HCT116 (cell line): ENCODE data around the gene PSMB7. TPM values are rescaled to one million over a fixed set of nuclear protein-coding genes. Genes with fewer than 3 reads are reported as not detected.

Experiments used
- ATAC-seq: fragments of 200-7000 bp; cut with Tn5 transposase; 2 replicates; pipeline ENCODE4 v1.9.1; 2020; ENCODE audit warnings: mild to moderate bottlenecking, moderate library complexity
- BruUV-seq: library from RNA; stranded (reverse); fragments of 400-500 nt; replicated peaks from 2 replicates; lab custom pipeline; 2021; lab: Mats Ljungman, UMichigan
- CTCF ChIA-PET: fragments of 300-600 bp; sonication (Branson Sonifier 250); formaldehyde crosslinking; loops from one replicate; lab custom pipeline; 2021; ENCODE audit warnings: antibody characterized with exemption; lab: Charles Lee
- POLR2A ChIA-PET: fragments of 300-600, 350-600 bp; sonication (Branson Sonifier 250); formaldehyde crosslinking; loops from one replicate; lab custom pipeline; 2021; ENCODE audit warnings: antibody characterized with exemption; lab: Charles Lee
- RAD21 ChIA-PET, 2 experiments: fragments of 300-600 bp; sonication (Branson Sonifier 250); formaldehyde crosslinking; loops; one replicate each; lab custom pipeline; 2023; ENCODE audit warnings: low total read pairs in 2 of 2; ENCODE audit not compliant: uncharacterized antibody in 2 of 2, unreplicated experiment in 2 of 2, low non-redundant PET in 1 of 2; lab: Charles Lee
- DNase-seq: peaks from one replicate; pipeline ENCODE4 v3.0.0-alpha.2; 2010; ENCODE audit warnings: low read depth, low spot score
- H2AFZ ChIP-seq: fragments of 200-600 bp; shearing (Covaris generic), sonication (generic); 2 replicates; pipeline ENCODE4 v1.6.1; 2017; ENCODE audit warnings: low read depth, mixed run types, mixed read lengths, antibody characterized with exemption, low read length; ENCODE audit not compliant: poor library complexity, severe bottlenecking
- H3K27ac ChIP-seq: 2 replicates; pipeline ENCODE4 v1.5.1; 2012; ENCODE audit warnings: low read depth, low read length
- H3K27me3 ChIP-seq: fragments of 200-600 bp; sonication (generic); 2 replicates; pipeline ENCODE4 v1.6.1; 2016; ENCODE audit warnings: mixed run types, low read length, mixed read lengths; ENCODE audit not compliant: insufficient read depth
- H3K36me3 ChIP-seq, 2 experiments: fragments of 200-500 bp in 1 of 2; fragments of 200-600 bp in 1 of 2; sonication (Bioruptor generic) in 1 of 2; sonication (generic) in 1 of 2; 2 replicates each; pipeline versions ENCODE4 v1.5.1 to v1.6.1; 2014 to 2016; ENCODE audit warnings: low read length in 2 of 2, inconsistent platforms in 1 of 2, mixed read lengths in 1 of 2, mixed run types in 1 of 2; ENCODE audit not compliant: insufficient read depth in 2 of 2, control insufficient read depth in 1 of 2
- H3K4me1 ChIP-seq, 2 experiments: fragments of 200-600 bp in 1 of 2; sonication (generic) in 1 of 2; 2 replicates each; pipeline versions ENCODE4 v1.5.1 to v1.6.1; 2012 to 2017; ENCODE audit warnings: low read length in 2 of 2, inconsistent platforms in 1 of 2, mild to moderate bottlenecking in 1 of 2, mixed read lengths in 1 of 2, mixed run types in 1 of 2, moderate library complexity in 1 of 2; ENCODE audit not compliant: insufficient read depth in 2 of 2, control insufficient read depth in 1 of 2
- H3K4me2 ChIP-seq: fragments of 200-600 bp; sonication (generic); 2 replicates; pipeline ENCODE4 v1.6.1; 2017; ENCODE audit warnings: mixed run types, low read length, mixed read lengths
- H3K4me3 ChIP-seq, 2 experiments: fragments of 200-600 bp in 1 of 2; sonication (generic) in 1 of 2; replicated peaks in 1 of 2; 2 replicates each; pipeline ENCODE4 v1.5.1; 2011 to 2016; ENCODE audit warnings: low read length in 2 of 2, control low read depth in 1 of 2, low read depth in 1 of 2, mild to moderate bottlenecking in 1 of 2, mixed read lengths in 1 of 2, mixed run types in 1 of 2
- H3K79me2 ChIP-seq: fragments of 200-600 bp; sonication (generic); 2 replicates; pipeline ENCODE4 v1.6.1; 2017; ENCODE audit warnings: mild to moderate bottlenecking, mixed run types, low read length, moderate library complexity, mixed read lengths; ENCODE audit not compliant: insufficient read depth
- H3K9ac ChIP-seq: fragments of 200-600 bp; sonication (generic); 2 replicates; pipeline ENCODE4 v1.6.1; 2016; ENCODE audit warnings: low read length, mixed read lengths
- H3K9me2 ChIP-seq: fragments of 200-600 bp; sonication (generic), shearing (Covaris generic); 2 replicates; pipeline ENCODE4 v1.6.1; 2017; ENCODE audit warnings: mixed run types, mild to moderate bottlenecking, moderate library complexity; ENCODE audit not compliant: insufficient read depth
- H3K9me3 ChIP-seq, 2 experiments: fragments of 200-500 bp in 1 of 2; fragments of 200-600 bp in 1 of 2; sonication (Bioruptor generic) in 1 of 2; sonication (generic) in 1 of 2; 2 replicates each; pipeline ENCODE4 v1.6.1; 2014 to 2017; ENCODE audit warnings: low read length in 2 of 2, mixed read lengths in 2 of 2, inconsistent platforms in 1 of 2, low read depth in 1 of 2, mild to moderate bottlenecking in 1 of 2, mixed run types in 1 of 2, moderate library complexity in 1 of 2; ENCODE audit not compliant: control insufficient read depth in 1 of 2, insufficient read depth in 1 of 2
- H4K20me1 ChIP-seq: fragments of 200-600 bp; sonication (generic), shearing (Covaris generic); 2 replicates; pipeline ENCODE4 v1.6.1; 2017; ENCODE audit warnings: mixed run types, mild to moderate bottlenecking, moderate library complexity; ENCODE audit not compliant: insufficient read depth
- CEBPB ChIP-seq: IDR thresholded peaks from 2 replicates; pipeline ENCODE4 v1.6.1; 2012; ENCODE audit warnings: low read depth
- EZH2 ChIP-seq: fragments of 200-600 bp; sonication (generic); IDR thresholded peaks from 2 replicates; pipeline ENCODE4 v1.6.1; 2017; ENCODE audit warnings: antibody characterized with exemption, mixed run types
- JUND ChIP-seq: IDR thresholded peaks from 2 replicates; pipeline ENCODE4 v1.6.1; 2012
- SIN3A ChIP-seq: IDR thresholded peaks from 2 replicates; pipeline ENCODE4 v1.6.1; 2012; ENCODE audit warnings: low read depth
- SRF ChIP-seq: IDR thresholded peaks from 2 replicates; pipeline ENCODE4 v1.6.1; 2012; ENCODE audit warnings: low read depth
- TCF7L2 ChIP-seq: IDR thresholded peaks from 2 replicates; pipeline ENCODE4 v1.7.0; 2011; ENCODE audit warnings: borderline replicate concordance, inconsistent platforms; ENCODE audit not compliant: insufficient read depth, insufficient read length; ENCODE audit errors: extremely low read depth
- YY1 ChIP-seq: IDR thresholded peaks from 2 replicates; pipeline ENCODE4 v1.6.1; 2011; ENCODE audit warnings: low read length, low read depth, moderate library complexity, mild to moderate bottlenecking; ENCODE audit not compliant: insufficient replicate concordance; ENCODE audit errors: extremely low read depth
- ZFX ChIP-seq: fragments of 450-650 bp; IDR thresholded peaks from 2 replicates; pipeline ENCODE4 v1.6.1; 2017
- intact Hi-C: fragments of 100-400 bp; cut with micrococcal nuclease; formaldehyde crosslinking; loops from 2 replicates; pipeline ENCODE4 v1.10.0; 2022
- total RNA-seq: library from RNA; stranded (reverse); gene quantifications from one replicate; pipeline ENCODE4 v1.2.1, GENCODE V29; 2021; ENCODE audit not compliant: unreplicated experiment

PSMB7 gene
- total RNA-seq, 1 experiment from 2014 or later: 222 TPM

- no peak for TF ChIP-seq YY1
- TF ChIP-seq SRF: no peak
- TF ChIP-seq ZFX: no peak
- TF ChIP-seq SIN3A: no peak
- no peak for TF ChIP-seq EZH2
- TF ChIP-seq, all 23 proteins: peak for 0
These were observed 60.8 kb downstream of the PSMB7 start (continued) for GRCh38 chr9:124354346-124355038.

DNA sequence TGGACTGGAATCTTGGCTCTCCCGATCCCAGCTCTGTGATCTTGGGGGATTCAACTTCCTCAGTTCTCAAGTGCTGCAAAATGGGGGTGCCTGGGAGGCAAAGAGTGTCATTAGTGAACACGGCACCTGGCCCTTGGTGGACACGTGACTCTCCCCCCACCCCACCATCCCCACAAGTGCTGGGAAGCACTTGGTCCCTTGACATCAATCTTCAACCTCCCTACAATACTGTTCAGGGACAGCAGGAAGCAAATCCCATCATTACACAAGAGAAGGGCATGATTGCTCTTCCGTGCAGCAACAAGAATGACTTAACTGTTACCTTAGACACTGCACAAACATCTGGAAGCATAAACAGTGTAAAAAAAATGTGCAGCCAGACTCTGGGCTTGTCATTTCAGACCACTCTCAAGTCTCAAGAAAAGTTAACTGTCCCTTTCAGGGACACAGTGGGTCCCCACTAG is 61.4 kb downstream of the PSMB7 start:
- H3K36me3 ChIP-seq: peaks cover 21 to 39% of the 10 kb centered on the region in 2 experiments
- no peak for ATAC-seq
- H3K4me1 ChIP-seq: no peaks in the 10 kb centered on the region
- RAD21 ChIA-PET: no interaction called here
- CTCF ChIA-PET: no interaction called here
- H3K4me2 ChIP-seq: no peak overlapping the region
- no peak overlapping the region for H2AFZ ChIP-seq
- H3K9ac ChIP-seq: no peak overlapping the region
- H3K27me3 ChIP-seq: no peaks in the 10 kb centered on the region
- H3K9me2 ChIP-seq: no peaks in the 10 kb centered on the region
- DNase-seq: no peak
- H3K9me3 ChIP-seq: no peaks in the 10 kb centered on the region
- BruUV-seq: no TSS peak
- no peak overlapping the region for H3K4me3 ChIP-seq
- H4K20me1 ChIP-seq: peaks cover 11% of the 10 kb centered on the region; the same call in 1 of the 2 replicates
- peaks cover 47% of the 10 kb centered on the region for H3K79me2 ChIP-seq
- TF ChIP-seq CEBPB: no peak
- POLR2A ChIA-PET: no interaction called here
- intact Hi-C loops: no loop called here
- H3K27ac ChIP-seq: no peak overlapping the region

DNA sequence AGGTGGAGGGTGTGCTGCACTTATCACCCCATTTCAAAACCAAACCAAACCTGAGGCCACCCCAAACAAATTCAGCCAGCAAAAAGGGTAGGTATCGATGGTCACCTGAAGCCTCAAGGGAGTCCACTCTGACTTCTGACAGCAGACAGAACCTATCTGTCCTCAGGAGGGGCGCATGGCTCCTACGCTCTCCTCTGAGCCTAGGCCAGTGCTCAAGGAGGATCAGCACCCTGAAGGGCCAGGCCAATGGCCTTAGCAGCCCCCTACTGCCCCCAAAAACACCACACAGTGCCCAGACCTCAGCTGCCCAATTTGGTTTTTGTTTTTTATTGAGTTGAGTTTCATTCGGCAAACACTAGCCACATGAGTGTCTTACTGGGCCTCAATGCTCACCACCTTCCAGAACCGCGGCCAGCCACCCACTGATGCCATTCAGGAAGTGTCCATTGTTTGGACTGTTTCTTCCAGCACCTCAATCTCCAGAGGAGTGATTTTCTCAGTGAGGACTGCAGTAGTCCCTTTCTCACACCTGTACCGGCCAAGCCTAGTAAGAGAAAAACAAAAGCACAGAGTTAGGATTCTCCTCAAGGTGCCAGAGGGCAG is 62.0 kb downstream of the PSMB7 start:
- Histone ChIP-seq H3K4me2 (no peak overlapping the region), H3K79me2 (peaks cover 41% of the 10 kb centered on the region), H3K36me3 (peaks cover 27 to 45% of the 10 kb centered on the region in 2 experiments), H3K27me3 (no peaks in the 10 kb centered on the region), H3K4me3 (no peak overlapping the region), H2AFZ (no peak overlapping the region), H4K20me1 (peaks cover 11% of the 10 kb centered on the region; the same call in 1 of the 2 replicates)
- DNase-seq (no peak), ATAC-seq (no peak)
- POLR2A ChIA-PET: no interaction called here
- RAD21 ChIA-PET: no interaction called here
- intact Hi-C loops: no loop called here
- CTCF ChIA-PET: no interaction called here
- 0 out of 2 replicates have a peak, but pooled peaks have one; percentile 3 for TF ChIP-seq JUND
- no peak for TF ChIP-seq TCF7L2
- TF ChIP-seq CEBPB: no peak
- TF ChIP-seq, all 23 proteins: peak for 1
- BruUV-seq: no TSS peak
- H3K9me3 ChIP-seq: no peaks in the 10 kb centered on the region
- H3K9ac ChIP-seq: no peak overlapping the region
- H3K4me1 ChIP-seq: no peaks in the 10 kb centered on the region
- no peaks in the 10 kb centered on the region for H3K9me2 ChIP-seq
- no peak overlapping the region for H3K27ac ChIP-seq
